Measurements from ENCODE around the gene SLC16A13. TPM values are rescaled to one million over a fixed set of nuclear protein-coding genes. Genes with fewer than 3 reads are reported as not detected.
A peak's percentile ranks its signal among the peaks of the same experiment; 100 is the strongest.

Gene SLC16A13
- total and polyA plus RNA-seq, 10 of the 15 experiments (the other 5 are each of a cell fraction or from before 2014, with no cell fraction given), result 0.34 to 12.1 (median 3.3) TPM

- ATAC-seq (no peak), FAIRE-seq (no peak), DNase-seq (ENCODE audit: low read depth, low spot score) (no peak)
- no peak overlapping the region for H2AFZ ChIP-seq (ENCODE audit: control insufficient read depth, low read depth, low read length)
- CTCF ChIA-PET, result interaction anchor here (0.8 to 8.8 kb wide), 3 partner anchors 11 to 175 kb away, joined by 4 to 167 read pairs (median 9); partner anchors contain the start of gene RNASEK
- peaks cover 27% of the 10 kb centered on the region for H3K79me2 ChIP-seq (ENCODE audit: control insufficient read depth, insufficient read depth, low read length)
- H3K27me3 ChIP-seq (replicated peaks in 1 of 2; ENCODE audit: control insufficient read depth in 2 of 2, insufficient read depth in 2 of 2, low read length in 1 of 2), result no peaks in the 10 kb centered on the region
- in situ Hi-C loops (cut with MboI) (no loop called here), intact Hi-C loops (cut with micrococcal nuclease; ENCODE audit: unreplicated experiment) (loop anchor here (10.0 kb wide), 1 partner anchor 264 kb away; the partner anchor contains the start of gene XAF1)
- peaks cover 0 to 4% of the 10 kb centered on the region in 2 experiments; a peak in 2 of 4 replicates for H3K36me3 ChIP-seq (ENCODE audit: control insufficient read depth in 2 of 2, insufficient read depth in 2 of 2, low read length in 1 of 2)
- no peak overlapping the region for H3K4me2 ChIP-seq (ENCODE audit: control insufficient read depth, insufficient read depth)
- H3K27ac ChIP-seq (ENCODE audit: control insufficient read depth, insufficient read depth), result no peak overlapping the region
- no peak overlapping the region for H3K9ac ChIP-seq (ENCODE audit: control insufficient read depth, insufficient read depth, low read length)
- SMC1A ChIA-PET (ENCODE audit: uncharacterized antibody, unreplicated experiment), result interaction anchor here (1.7 kb wide), 1 partner anchor 175 kb away, joined by 6 read pairs; no protein-coding TSS in a partner anchor
- H3K4me1 ChIP-seq (ENCODE audit: control insufficient read depth, insufficient read depth, low read length), result peaks cover 41% of the 10 kb centered on the region
- no peak overlapping the region for H3K4me3 ChIP-seq
- H4K20me1 ChIP-seq (ENCODE audit: control insufficient read depth, insufficient read depth), result no peaks in the 10 kb centered on the region
- BruUV-seq (replicated peaks), result no TSS peak
- WGBS (ENCODE audit: insufficient coverage, insufficient replicate concordance, low lambda C conversion rate, missing lambda C conversion rate), result 84% methylated on average over 10 of the region's 10 CpGs
- RAD21 ChIA-PET (ENCODE audit: unreplicated experiment), result interaction anchor here (0.6 kb wide), 2 partner anchors 17 to 26 kb away, joined by 3 to 6 read pairs; partner anchors contain the start of genes SLC16A11 and SLC16A13
- POLR2A ChIA-PET, result interaction anchor here (0.5 to 1.8 kb wide), 4 partner anchors 17 to 199 kb away, joined by 3 to 10 read pairs (median 6); partner anchors contain the start of gene SLC16A13
- TF ChIP-seq HDGF (IDR thresholded peaks at IDR 0.05), result peak; percentile 46; the same call in 1 of the 2 replicates
- TF ChIP-seq YY1 (IDR thresholded peaks at IDR 0.05; ENCODE audit: low read depth, low read length), result peak; percentile 76
- TF ChIP-seq POLR2AphosphoS2 (IDR thresholded peaks at IDR 0.05; ENCODE audit: low read depth, low read length), result no peak
- TF ChIP-seq TCF7 (IDR thresholded peaks at IDR 0.05; ENCODE audit: borderline replicate concordance), result no peak
- TF ChIP-seq MLLT1 (IDR thresholded peaks at IDR 0.05), result no peak
- no peak for TF ChIP-seq KAT2A (conservative IDR thresholded peaks at IDR 0.05; ENCODE audit: control insufficient read depth, low read depth, low read length)
- no peak for TF ChIP-seq NR2F1 (conservative IDR thresholded peaks at IDR 0.05)
- no peak for TF ChIP-seq MTA3 (IDR thresholded peaks at IDR 0.05; ENCODE audit: borderline replicate concordance, low read length)
- TF ChIP-seq ZNF207 (IDR thresholded peaks at IDR 0.05; ENCODE audit: borderline replicate concordance), result no peak
- no peaks in the 10 kb centered on the region for H3K9me3 ChIP-seq (replicated peaks; ENCODE audit: control insufficient read depth, insufficient read depth, low read length)
These were observed 17.4 kb upstream of the SLC16A13 start for GRCh38 chr17:7018331-7018964.

All from GM12878 (cell line).